ENCODE data around the gene MACROD2. TPM values are rescaled to one million over a fixed set of nuclear protein-coding genes. Genes with fewer than 3 reads are reported as not detected.

Gene MACROD2
- total and polyA plus RNA-seq, 2 of the 4 experiments (the other 2 are of a cell fraction): not detected

DNA sequence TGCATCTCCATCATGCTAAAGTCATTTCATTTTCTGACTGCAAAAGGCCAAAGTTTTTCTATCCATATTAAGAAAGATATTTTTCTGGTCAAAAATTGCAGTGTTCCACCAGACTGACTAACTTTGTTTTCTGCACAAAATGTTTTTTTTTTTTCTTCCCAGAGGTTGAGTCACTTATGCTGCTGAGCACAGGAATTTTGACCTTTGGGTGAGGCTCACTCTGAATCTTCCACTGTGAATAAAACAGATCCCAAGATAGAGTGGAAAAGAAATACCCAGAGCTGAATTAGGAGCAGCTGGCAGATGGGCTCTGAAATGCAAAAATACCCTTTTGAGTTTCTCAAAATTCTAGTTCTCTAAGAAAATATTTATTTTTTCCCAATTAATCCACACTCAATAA, 1581.1 kb downstream of the MACROD2 start:
- Histone ChIP-seq H3K4ac (ENCODE audit: low read depth, low read length) (no peak overlapping the region), H3K9me3 (ENCODE audit: control insufficient read depth, insufficient read depth, low read length) (peaks cover 1% of the 10 kb centered on the region; the same call in 1 of the 2 replicates), H3K4me1 (ENCODE audit: control insufficient read depth, insufficient read depth, low read length) (no peaks in the 10 kb centered on the region), H3K9me1 (ENCODE audit: insufficient read depth, low read length) (no peaks in the 10 kb centered on the region), H2BK15ac (ENCODE audit: low read depth, low read length) (no peak overlapping the region), H3K23ac (ENCODE audit: low read depth, low read length) (no peak overlapping the region), H3K14ac (replicated peaks; ENCODE audit: low read depth, low read length) (no peak overlapping the region), H4K8ac (ENCODE audit: low read depth in 2 of 2, low read length in 2 of 2) (no peak overlapping the region), H4K5ac (ENCODE audit: low read depth, low read length) (no peak overlapping the region), H2AK9ac (replicated peaks; ENCODE audit: low read depth, low read length, poor library complexity) (no peak overlapping the region), H3K9ac (ENCODE audit: low read depth, low read length) (no peak overlapping the region), H3K4me3 (ENCODE audit: insufficient read depth, low read depth, low read length) (no peak overlapping the region), H3K27me3 (ENCODE audit: control insufficient read depth, insufficient read depth, low read length) (no peaks in the 10 kb centered on the region), H2BK5ac (ENCODE audit: low read depth, low read length, poor library complexity, severe bottlenecking) (no peak overlapping the region), H3K56ac (ENCODE audit: extremely low read depth, insufficient read depth, low read length) (no peak overlapping the region), H2BK120ac (ENCODE audit: low read depth, low read length) (no peak overlapping the region), H4K20me1 (ENCODE audit: insufficient read depth, low read length) (no peaks in the 10 kb centered on the region), H2BK20ac (ENCODE audit: low read depth, low read length) (no peak overlapping the region), H3K36me3 (ENCODE audit: control insufficient read depth, insufficient read depth, low read length) (no peaks in the 10 kb centered on the region), H3K27ac (ENCODE audit: insufficient read depth, low read length) (no peak overlapping the region), H3K79me1 (ENCODE audit: low read depth in 1 of 2, low read length in 2 of 2) (no peaks in the 10 kb centered on the region), H4K91ac (ENCODE audit: insufficient read depth, low read depth, low read length) (no peak overlapping the region), H3K4me2 (ENCODE audit: low read depth, low read length) (no peak overlapping the region), H2AK5ac (ENCODE audit: low read depth, low read length) (no peak overlapping the region), H3K18ac (ENCODE audit: low read depth, low read length) (no peak overlapping the region), H2AFZ (replicated peaks; ENCODE audit: low read length, poor library complexity) (no peak overlapping the region)
- TF ChIP-seq, protein P1, sequence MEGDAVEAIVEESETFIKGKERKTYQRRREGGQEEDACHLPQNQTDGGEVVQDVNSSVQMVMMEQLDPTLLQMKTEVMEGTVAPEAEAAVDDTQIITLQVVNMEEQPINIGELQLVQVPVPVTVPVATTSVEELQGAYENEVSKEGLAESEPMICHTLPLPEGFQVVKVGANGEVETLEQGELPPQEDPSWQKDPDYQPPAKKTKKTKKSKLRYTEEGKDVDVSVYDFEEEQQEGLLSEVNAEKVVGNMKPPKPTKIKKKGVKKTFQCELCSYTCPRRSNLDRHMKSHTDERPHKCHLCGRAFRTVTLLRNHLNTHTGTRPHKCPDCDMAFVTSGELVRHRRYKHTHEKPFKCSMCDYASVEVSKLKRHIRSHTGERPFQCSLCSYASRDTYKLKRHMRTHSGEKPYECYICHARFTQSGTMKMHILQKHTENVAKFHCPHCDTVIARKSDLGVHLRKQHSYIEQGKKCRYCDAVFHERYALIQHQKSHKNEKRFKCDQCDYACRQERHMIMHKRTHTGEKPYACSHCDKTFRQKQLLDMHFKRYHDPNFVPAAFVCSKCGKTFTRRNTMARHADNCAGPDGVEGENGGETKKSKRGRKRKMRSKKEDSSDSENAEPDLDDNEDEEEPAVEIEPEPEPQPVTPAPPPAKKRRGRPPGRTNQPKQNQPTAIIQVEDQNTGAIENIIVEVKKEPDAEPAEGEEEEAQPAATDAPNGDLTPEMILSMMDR (conservative IDR thresholded peaks at IDR 0.05; ENCODE audit: low read depth, low read length): no peak
- TF ChIP-seq FOS (IDR thresholded peaks at IDR 0.05; ENCODE audit: low read depth, low read length): no peak
- TF ChIP-seq POLR2A (IDR thresholded peaks at IDR 0.05; ENCODE audit: low read depth, low read length): no peak
- TF ChIP-seq CHD1 (IDR thresholded peaks at IDR 0.05; ENCODE audit: low read depth, low read length): no peak
- no peak for TF ChIP-seq CEBPB (IDR thresholded peaks at IDR 0.05; ENCODE audit: low read depth, low read length)
- TF ChIP-seq, protein P2, sequence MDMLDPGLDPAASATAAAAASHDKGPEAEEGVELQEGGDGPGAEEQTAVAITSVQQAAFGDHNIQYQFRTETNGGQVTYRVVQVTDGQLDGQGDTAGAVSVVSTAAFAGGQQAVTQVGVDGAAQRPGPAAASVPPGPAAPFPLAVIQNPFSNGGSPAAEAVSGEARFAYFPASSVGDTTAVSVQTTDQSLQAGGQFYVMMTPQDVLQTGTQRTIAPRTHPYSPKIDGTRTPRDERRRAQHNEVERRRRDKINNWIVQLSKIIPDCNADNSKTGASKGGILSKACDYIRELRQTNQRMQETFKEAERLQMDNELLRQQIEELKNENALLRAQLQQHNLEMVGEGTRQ (IDR thresholded peaks at IDR 0.05; ENCODE audit: low read depth, low read length): no peak
- TF ChIP-seq, protein P3, sequence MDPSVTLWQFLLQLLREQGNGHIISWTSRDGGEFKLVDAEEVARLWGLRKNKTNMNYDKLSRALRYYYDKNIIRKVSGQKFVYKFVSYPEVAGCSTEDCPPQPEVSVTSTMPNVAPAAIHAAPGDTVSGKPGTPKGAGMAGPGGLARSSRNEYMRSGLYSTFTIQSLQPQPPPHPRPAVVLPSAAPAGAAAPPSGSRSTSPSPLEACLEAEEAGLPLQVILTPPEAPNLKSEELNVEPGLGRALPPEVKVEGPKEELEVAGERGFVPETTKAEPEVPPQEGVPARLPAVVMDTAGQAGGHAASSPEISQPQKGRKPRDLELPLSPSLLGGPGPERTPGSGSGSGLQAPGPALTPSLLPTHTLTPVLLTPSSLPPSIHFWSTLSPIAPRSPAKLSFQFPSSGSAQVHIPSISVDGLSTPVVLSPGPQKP (IDR thresholded peaks at IDR 0.05; ENCODE audit: borderline replicate concordance, low read depth, low read length): no peak
- POLR2A ChIA-PET (ENCODE audit: unreplicated experiment): no interaction called here
- dilution Hi-C loops (cut with HindIII; ENCODE audit: low sequenced_read_pairs, unreplicated experiment) (no loop called here), in situ Hi-C loops (cut with MboI; ENCODE audit: low sequenced_read_pairs) (no loop called here), intact Hi-C loops (cut with micrococcal nuclease) (no loop called here)
- DNase-seq (peak; percentile 26), ATAC-seq (ENCODE audit: low read depth) (no peak)
- CTCF ChIA-PET: no interaction called here
- BruUV-seq (replicated peaks): no TSS peak

Data from IMR-90 (cell line).